H1 (cell line): ENCODE results near the gene GPRC5D. TPM values are rescaled to one million over a fixed set of nuclear protein-coding genes. Genes with fewer than 3 reads are reported as not detected.
A peak's percentile ranks its signal among the peaks of the same experiment; 100 is the strongest.

Source experiments
- CTCF ChIA-PET: fragments of 300-600 bp; sonication (Branson Sonifier 250); formaldehyde crosslinking; loops from one replicate; lab custom pipeline; 2021; ENCODE audit not compliant: partially characterized antibody; lab: Charles Lee
- POLR2A ChIA-PET: fragments of 300-600 bp; sonication (Branson Sonifier 250); formaldehyde crosslinking; loops from one replicate; lab custom pipeline; 2021; ENCODE audit warnings: inconsistent platforms; ENCODE audit not compliant: partially characterized antibody; lab: Charles Lee
- DNase-seq, 2 experiments: peaks; one replicate each; pipeline versions ENCODE4 v3.0.0 to v3.0.0-alpha.2; 2010 to 2022; ENCODE audit warnings: low spot score in 2 of 2, low read depth in 1 of 2, mixed read lengths in 1 of 2
- FAIRE-seq: peaks from 2 replicates; lab custom pipeline; 2011; peaks lifted over from hg19 to GRCh38; lab: Jason Lieb, UNC
- H2AFZ ChIP-seq: 2 replicates; pipeline ENCODE4 v1.8.1; 2012; ENCODE audit warnings: low read length, inconsistent platforms
- H2AK5ac ChIP-seq: 2 replicates; pipeline ENCODE4 v1.6.1; 2013; ENCODE audit warnings: low read depth, low read length
- H2BK120ac ChIP-seq: replicated peaks from 2 replicates; pipeline ENCODE3; 2013; ENCODE audit warnings: low read depth, low read length, inconsistent platforms
- H2BK12ac ChIP-seq: 2 replicates; pipeline ENCODE4 v1.6.1; 2013; ENCODE audit warnings: low read depth, low read length
- H2BK15ac ChIP-seq: 2 replicates; pipeline ENCODE4 v1.6.1; 2013; ENCODE audit warnings: low read length
- H2BK20ac ChIP-seq: 2 replicates; pipeline ENCODE4 v1.6.1; 2013; ENCODE audit warnings: low read length
- H2BK5ac ChIP-seq: 2 replicates; pipeline ENCODE4 v1.6.1; 2013; ENCODE audit warnings: low read depth, low read length
- H3K14ac ChIP-seq: 2 replicates; pipeline ENCODE4 v1.6.1; 2013; ENCODE audit warnings: inconsistent platforms; ENCODE audit not compliant: insufficient read length
- H3K18ac ChIP-seq: 2 replicates; pipeline ENCODE4 v1.6.1; 2013; ENCODE audit warnings: low read length; ENCODE audit errors: extremely low read depth
- H3K23ac ChIP-seq: 2 replicates; pipeline ENCODE4 v1.6.1; 2013; ENCODE audit warnings: inconsistent platforms; ENCODE audit not compliant: insufficient read length
- H3K23me2 ChIP-seq: 2 replicates; pipeline ENCODE4 v1.6.1; 2013; ENCODE audit warnings: low read depth, low read length
- H3K27ac ChIP-seq: 2 replicates; pipeline ENCODE4 v1.6.1; 2011; ENCODE audit warnings: low read depth, low read length, inconsistent platforms
- H3K27me3 ChIP-seq, 4 experiments: replicated peaks in 1 of 4; 1 replicate in 1 of 4; 2 replicates in 3 of 4; pipeline versions ENCODE4 v1.6.1 to v1.8.1; 2011 to 2013; ENCODE audit warnings: low read length in 3 of 4, mild to moderate bottlenecking in 3 of 4, inconsistent platforms in 2 of 4, mixed read lengths in 2 of 4, moderate library complexity in 1 of 4; ENCODE audit not compliant: control insufficient read depth in 3 of 4, insufficient read depth in 3 of 4; ENCODE audit errors: extremely low read depth in 1 of 4
- H3K36me3 ChIP-seq, 4 experiments: 2 replicates each; pipeline versions ENCODE4 v1.6.1 to v1.8.1; 2011 to 2013; ENCODE audit warnings: mild to moderate bottlenecking in 4 of 4, low read length in 3 of 4, moderate library complexity in 2 of 4, control low read depth in 1 of 4, inconsistent platforms in 1 of 4; ENCODE audit not compliant: insufficient read depth in 4 of 4, control insufficient read depth in 2 of 4
- H3K4ac ChIP-seq: replicated peaks from 2 replicates; pipeline ENCODE3; 2013; ENCODE audit warnings: low read length, low read depth, mixed read lengths, inconsistent platforms; ENCODE audit not compliant: insufficient read length
- H3K4me1 ChIP-seq, 4 experiments: replicated peaks in 1 of 4; 1 replicate in 1 of 4; 2 replicates in 3 of 4; pipeline versions ENCODE4 v1.6.1 to v1.8.1; 2011 to 2013; ENCODE audit warnings: low read length in 3 of 4, inconsistent platforms in 2 of 4, mixed read lengths in 1 of 4; ENCODE audit not compliant: insufficient read depth in 4 of 4, control insufficient read depth in 3 of 4
- H3K4me2 ChIP-seq, 2 experiments: 2 replicates each; pipeline versions ENCODE4 v1.6.1 to v1.8.1; 2011 to 2013; ENCODE audit warnings: low read depth in 2 of 2, low read length in 2 of 2, control low read depth in 1 of 2, inconsistent platforms in 1 of 2, mild to moderate bottlenecking in 1 of 2; ENCODE audit not compliant: insufficient read depth in 1 of 2
- H3K4me3 ChIP-seq, 4 experiments: fragments of 200-600, 300-600 bp in 1 of 4; sonication (generic), shearing (Covaris generic), sonication (Bioruptor Twin) in 1 of 4; 2 replicates each; pipeline versions ENCODE4 v1.5.1 to v1.8.1; 2011 to 2016; ENCODE audit warnings: low read length in 4 of 4, low read depth in 3 of 4, control low read depth in 2 of 4, inconsistent platforms in 2 of 4, mild to moderate bottlenecking in 2 of 4, mixed read lengths in 1 of 4, moderate library complexity in 1 of 4; ENCODE audit not compliant: insufficient read depth in 2 of 4; ENCODE audit errors: extremely low read depth in 1 of 4
- H3K56ac ChIP-seq: replicated peaks from 2 replicates; pipeline ENCODE3; 2013; ENCODE audit warnings: low read depth, mild to moderate bottlenecking, mixed read lengths, low read length, inconsistent platforms; ENCODE audit not compliant: insufficient read length
- H3K79me1 ChIP-seq: 2 replicates; pipeline ENCODE4 v1.6.1; 2013; ENCODE audit warnings: low read depth, low read length, control low read depth
- H3K79me2 ChIP-seq, 2 experiments: 2 replicates each; pipeline versions ENCODE4 v1.6.1 to v1.8.1; 2012 to 2013; ENCODE audit warnings: low read length in 2 of 2, mild to moderate bottlenecking in 2 of 2, inconsistent platforms in 1 of 2; ENCODE audit not compliant: insufficient read depth in 2 of 2, control insufficient read depth in 1 of 2
- H3K9ac ChIP-seq, 4 experiments: replicated peaks in 1 of 4; 1 replicate in 1 of 4; 2 replicates in 3 of 4; pipeline versions ENCODE4 v1.6.1 to v1.8.1; 2011 to 2013; ENCODE audit warnings: low read depth in 3 of 4, low read length in 3 of 4, control low read depth in 2 of 4, mild to moderate bottlenecking in 2 of 4, moderate library complexity in 2 of 4, inconsistent platforms in 1 of 4; ENCODE audit errors: extremely low read depth in 1 of 4
- H3K9me3 ChIP-seq, 2 experiments: 2 replicates each; pipeline versions ENCODE4 v1.6.1 to v1.8.1; 2012 to 2013; ENCODE audit warnings: mild to moderate bottlenecking in 2 of 2, moderate library complexity in 2 of 2, control low read depth in 1 of 2, inconsistent platforms in 1 of 2, low read depth in 1 of 2, low read length in 1 of 2, mixed read lengths in 1 of 2; ENCODE audit not compliant: insufficient read depth in 2 of 2
- H4K20me1 ChIP-seq, 2 experiments: replicated peaks in 1 of 2; 2 replicates each; pipeline versions ENCODE3 to v1.8.1; 2011 to 2013; ENCODE audit warnings: inconsistent platforms in 2 of 2, low read length in 2 of 2, mild to moderate bottlenecking in 1 of 2; ENCODE audit not compliant: insufficient read depth in 2 of 2, control insufficient read depth in 1 of 2
- H4K5ac ChIP-seq: 2 replicates; pipeline ENCODE4 v1.6.1; 2013; ENCODE audit warnings: low read length, low read depth, mixed read lengths, inconsistent platforms; ENCODE audit not compliant: insufficient read length
- H4K8ac ChIP-seq: 2 replicates; pipeline ENCODE4 v1.8.0; 2013; ENCODE audit warnings: mild to moderate bottlenecking, moderate library complexity, low read length, inconsistent platforms; ENCODE audit not compliant: insufficient read depth; ENCODE audit errors: extremely low read depth
- H4K91ac ChIP-seq: replicated peaks from 2 replicates; pipeline ENCODE3; 2013; ENCODE audit warnings: low read length, mixed read lengths, inconsistent platforms; ENCODE audit not compliant: insufficient read length
- ASH2L ChIP-seq: fragments of 200-600, 300-600 bp; sonication (generic); IDR thresholded peaks from one replicate; pipeline ENCODE4 v1.7.1; 2017; ENCODE audit warnings: low read length
- CREB1 ChIP-seq: IDR thresholded peaks from 2 replicates; pipeline ENCODE4 v1.6.1; 2012; ENCODE audit warnings: inconsistent platforms
- KDM4A ChIP-seq: IDR thresholded peaks from one replicate; pipeline ENCODE4 v1.7.1; 2012; ENCODE audit warnings: low read depth, mild to moderate bottlenecking, moderate library complexity, low read length, inconsistent platforms; ENCODE audit not compliant: severe bottlenecking
- MAX ChIP-seq: IDR thresholded peaks from 2 replicates; pipeline ENCODE4 v1.6.1; 2012; ENCODE audit warnings: inconsistent platforms
- PHF8 ChIP-seq: fragments of 200-600 bp; sonication (generic); conservative IDR thresholded peaks from 2 replicates; pipeline ENCODE4 v1.7.1; 2012; ENCODE audit warnings: low read depth, mild to moderate bottlenecking, inconsistent platforms, low read length, moderate library complexity
- POLR2A ChIP-seq, 2 experiments: IDR thresholded peaks; 1 replicate in 1 of 2; 2 replicates in 1 of 2; pipeline ENCODE4 v1.6.1; 2011; ENCODE audit warnings: low read depth in 2 of 2, low read length in 2 of 2, mild to moderate bottlenecking in 2 of 2; ENCODE audit errors: control extremely low read depth in 1 of 2
- SAP30 ChIP-seq: fragments of 300-600 bp; sonication (generic); IDR thresholded peaks from 2 replicates; pipeline ENCODE4 v1.7.1; 2012; ENCODE audit warnings: low read length, moderate library complexity, mild to moderate bottlenecking, inconsistent platforms; ENCODE audit not compliant: insufficient read depth, insufficient replicate concordance
- SUZ12 ChIP-seq: fragments of 200-600 bp; sonication (generic); IDR thresholded peaks from 2 replicates; pipeline ENCODE4 v1.6.1; 2012; ENCODE audit warnings: mild to moderate bottlenecking, inconsistent platforms, low read length, moderate library complexity, mixed read lengths
- TAF1 ChIP-seq: IDR thresholded peaks from 2 replicates; pipeline ENCODE4 v1.6.1; 2011; ENCODE audit warnings: mild to moderate bottlenecking, low read depth, low read length
- TAF7 ChIP-seq: optimal IDR thresholded peaks from 2 replicates; pipeline ENCODE3; 2011; ENCODE audit warnings: low read depth, mild to moderate bottlenecking, inconsistent platforms, low read length, moderate library complexity, borderline replicate concordance
- TBP ChIP-seq: IDR thresholded peaks from 2 replicates; pipeline ENCODE4 v1.6.1; 2011; ENCODE audit warnings: low read depth, low read length, improper control_type of control experiment
- TCF12 ChIP-seq: IDR thresholded peaks from 2 replicates; pipeline ENCODE4 v1.6.1; 2011; ENCODE audit warnings: low read depth, mild to moderate bottlenecking, low read length
- WGBS, 2 experiments: shearing (Covaris generic) in 1 of 2; methylation state at CpG; one replicate each; pipeline versions ENCODE4 v1.1.6 to v1.1.7; 2013 to 2015; ENCODE audit warnings: low lambda C conversion rate in 2 of 2, mixed read lengths in 2 of 2, inconsistent platforms in 1 of 2, low coverage in 1 of 2, missing lambda C conversion rate in 1 of 2; ENCODE audit not compliant: insufficient replicate concordance in 2 of 2, insufficient coverage in 1 of 2, insufficient read length in 1 of 2; ENCODE audit errors: extremely low coverage in 1 of 2, missing lambda C conversion rate in 1 of 2; 5-methylcytosine and 5-hydroxymethylcytosine counted together
- polyA plus RNA-seq, 7 experiments: library from polyadenylated mRNA; depleted of rRNA in 3 of 7; stranded (reverse) in 5 of 7; unstranded in 2 of 7; fragments of >200 nt in 5 of 7; fragments of 200-250 nt in 2 of 7; gene quantifications; 1 replicate in 5 of 7; 2 replicates in 1 of 7; 4 replicates in 1 of 7; pipeline versions ENCODE4 v1.2.1 to v1.2.3, GENCODE V29; 2011 to 2013; ENCODE audit warnings: missing spikeins in 2 of 7, mixed read lengths in 2 of 7
- total RNA-seq: library from RNA; stranded (reverse); fragmentation: NEBNext Ultra II Directional; extraction: Animal tissue kit (Norgen Biotek cat#: 25700); gene quantifications from 2 replicates; pipeline ENCODE4 v1.2.1, GENCODE V29; 2021

The GPRC5D gene
- total and polyA plus RNA-seq, 2 of the 8 experiments (the other 6 are each of a cell fraction or from before 2014, with no cell fraction given) = 0.45 TPM; not detected in 1

- peak within 1 kb of the TSS; percentile 87 for H3K4ac ChIP-seq
- H2BK12ac ChIP-seq = peak within 1 kb of the TSS; percentile 82; the same call in 1 of the 2 replicates
- 0 out of 2 replicates have a peak within 1 kb of the TSS, but pooled peaks have one; percentile 26 for H2AFZ ChIP-seq
- H3K18ac ChIP-seq = peak within 1 kb of the TSS; percentile 81
- CTCF ChIA-PET = interaction anchor here (1.7 to 4.0 kb wide), 5 partner anchors 14 to 211 kb away, joined by 5 to 36 read pairs (median 6); no protein-coding TSS in a partner anchor
- H3K27ac ChIP-seq = peak within 1 kb of the TSS; percentile 53; the same call in 1 of the 2 replicates
- peak within 1 kb of the TSS; percentile 44 for H3K14ac ChIP-seq
- H3K4me1 ChIP-seq = peaks cover 5 to 16% (median 7%) of the 10 kb centered on the region in 4 experiments
- peak within 1 kb of the TSS; percentile 73; the same call in 1 of the 2 replicates for H2BK5ac ChIP-seq
- H2AK5ac ChIP-seq = no peak within 1 kb of the TSS
- H3K23me2 ChIP-seq = peaks cover 12% of the 10 kb centered on the region
- H3K9ac ChIP-seq = peak within 1 kb of the TSS; percentile 46 to 75 (median 70); a peak in 6 of 7 replicates
- DNase-seq (peak in 1 of 2 experiments; percentile 99), FAIRE-seq (no peak)
- WGBS, 2 experiments = 1% methylated on average over 37 of the region's 69 CpGs; no CpG with 5 or more reads in 1 of the 2 experiments
- POLR2A ChIA-PET = no interaction called here
- peaks cover 0 to 15% (median 6%) of the 10 kb centered on the region in 4 experiments; a peak in 4 of 7 replicates for H3K27me3 ChIP-seq
- no peak within 1 kb of the TSS for H3K56ac ChIP-seq
- H2BK15ac ChIP-seq = peak within 1 kb of the TSS; percentile 47; the same call in 1 of the 2 replicates
- peak within 1 kb of the TSS; percentile 72 for H4K8ac ChIP-seq
- no peak within 1 kb of the TSS for H2BK120ac ChIP-seq
- H2BK20ac ChIP-seq = no peak within 1 kb of the TSS
- peak within 1 kb of the TSS; percentile 39 for H4K5ac ChIP-seq
- peak within 1 kb of the TSS; percentile 64 to 90 (median 86) for H3K4me3 ChIP-seq
- no peaks in the 10 kb centered on the region for H3K9me3 ChIP-seq
- H4K20me1 ChIP-seq = peaks cover 2 to 3% of the 10 kb centered on the region in 2 experiments
- peaks cover 0 to 48% of the 10 kb centered on the region in 2 experiments; a peak in 2 of 4 replicates for H3K79me2 ChIP-seq
- H3K4me2 ChIP-seq = peak within 1 kb of the TSS; percentile 86 to 97
- peak within 1 kb of the TSS; percentile 67 for H4K91ac ChIP-seq
- H3K79me1 ChIP-seq = no peaks in the 10 kb centered on the region; the same call in 1 of the 2 replicates
- 0 out of 8 replicates have a peak, but pooled peaks cover 0 to 2% (median 0%) of the 10 kb centered on the region in 4 experiments for H3K36me3 ChIP-seq
- H3K23ac ChIP-seq = no peak within 1 kb of the TSS
- TF ChIP-seq TBP (peak; percentile 41; the same call in 1 of the 2 replicates), KDM4A (peak; percentile 38), MAX (peak; percentile 66; the same call in 1 of the 2 replicates), TAF1 (peak; percentile 72), TAF7 (peak; percentile 19), POLR2A (IDR thresholded peaks at IDR 0.05; ENCODE audit: control extremely low read depth in 1 of 2, low read depth in 2 of 2, low read length in 2 of 2) (peak; percentile 61 to 71), SAP30 (peak; percentile 45), SUZ12 (no peak), PHF8 (peak; percentile 58), CREB1 (peak; percentile 11; the same call in 1 of the 2 replicates), ASH2L (peak; percentile 57), TCF12 (no peak)
Observed at GRCh38 chr12:12999959-13000615, 48.1 kb upstream of the GPRC5D start, which contains the start of gene HEBP1. TSS of gene HEBP1 (minus strand) at chr12:13000265. CDS start at chr12:13000114, 151 bp downstream.
